LNCAP (cell line): ENCODE measurements around the gene XBP1.
A peak's percentile ranks its signal among the peaks of the same experiment; 100 is the strongest.

Experiments
- CTCF ChIP-seq: fragments of 450-650 bp; IDR thresholded peaks from 2 replicates; pipeline ENCODE4 v1.5.1; 2017; ENCODE audit warnings: mild to moderate bottlenecking

Gene XBP1

GRCh38 chr22:28773461-28773867 is 26.9 kb downstream of the XBP1 start:
- TF ChIP-seq CTCF, result no peak

GRCh38 chr22:28772633-28773460 is 27.5 kb downstream of the XBP1 start, which contains the start of gene CCDC117:
CCDC117 (plus strand) TSS chr22:28772695; CDS start chr22:28772850, 155 bp downstream.
- peak; percentile 56 for TF ChIP-seq CTCF

- TF ChIP-seq CTCF, result no peak
Observed at GRCh38 chr22:28771195-28771791, 29.1 kb downstream of the XBP1 start.

GRCh38 chr22:28769394-28770085 is 30.8 kb downstream of the XBP1 start:
- no peak for TF ChIP-seq CTCF

GRCh38 chr22:28768701-28769393 is 31.5 kb downstream of the XBP1 start:
- TF ChIP-seq CTCF, result no peak

GRCh38 chr22:28766628-28767027 is 33.7 kb downstream of the XBP1 start:
- no peak for TF ChIP-seq CTCF

- no peak for TF ChIP-seq CTCF
Observed at GRCh38 chr22:28761449-28761755, 39.0 kb downstream of the XBP1 start.
